Left lobe of liver (tissue), 2 donors: ENCODE results near the gene SDHAF3. TPM values are rescaled to one million over a fixed set of nuclear protein-coding genes. Genes with fewer than 3 reads are reported as not detected.
A peak's percentile ranks its signal among the peaks of the same experiment; 100 is the strongest.
"Not testable (repeated sequence)": the region's sequence is repeated elsewhere in the genome, so short reads cannot be mapped to it uniquely, and the experiment has no call there.

Experiments
- ATAC-seq: fragments of 200-7000 bp; cut with Tn5 transposase; one replicate; pipeline ENCODE4 v1.9.1; 2020; ENCODE audit warnings: mild to moderate bottlenecking, moderate library complexity
- DNase-seq: peaks from one replicate; pipeline ENCODE4 v3.0.0-alpha.2; 2020; ENCODE audit warnings: low spot score
- total RNA-seq: library from RNA; stranded (reverse); gene quantifications from one replicate; pipeline ENCODE4 v1.2.1, GENCODE V29; 2021
- donor health status: DM: no; HTN: no; CAD: no; lungs with moderate emphysema.
- donor health status: DM: no; HTN: yes; CAD: no.

Gene SDHAF3
- total RNA-seq = 14.8 TPM

DNA sequence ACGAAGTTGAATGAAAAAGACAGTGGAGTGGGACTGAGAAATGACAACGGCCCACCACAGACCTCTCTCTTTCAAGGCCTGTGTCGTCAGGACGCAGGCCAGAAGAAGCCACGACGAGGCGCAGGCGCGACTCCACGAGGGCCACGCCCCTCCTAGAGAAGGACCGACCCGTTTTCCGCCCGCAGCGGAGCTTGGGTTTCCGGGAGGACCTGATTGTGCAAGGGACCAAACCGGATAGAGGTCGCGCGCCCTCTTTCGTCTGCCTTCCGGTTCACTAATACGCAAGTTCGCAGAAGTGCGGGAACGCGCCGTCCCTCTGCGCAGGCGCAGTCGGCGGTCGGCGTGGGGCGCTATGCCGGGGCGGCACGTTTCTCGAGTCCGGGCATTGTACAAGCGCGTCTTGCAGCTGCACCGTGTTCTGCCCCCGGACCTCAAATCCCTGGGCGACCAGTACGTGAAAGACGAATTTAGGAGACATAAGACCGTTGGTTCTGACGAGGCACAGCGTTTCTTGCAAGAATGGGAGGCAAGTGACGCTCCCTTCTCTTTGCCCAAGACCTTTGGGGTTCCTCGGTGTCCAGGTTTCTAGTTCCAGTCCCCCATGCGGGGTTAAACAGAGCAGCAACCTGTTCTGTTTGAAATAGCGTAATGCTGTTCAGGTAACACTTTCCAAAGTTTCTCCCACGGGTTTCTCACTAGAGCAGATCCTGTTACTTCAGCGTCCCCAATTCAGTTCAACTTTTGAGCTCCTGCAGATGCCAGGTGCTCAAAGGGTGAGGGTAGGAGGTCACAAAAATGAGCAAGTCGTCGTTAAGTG is at the start of gene SDHAF3:
SDHAF3 (plus strand) TSS at position 327 of the 817 bp plus-strand sequence; CDS start at position 353, 26 bp downstream.
- DNase-seq (peak; percentile 98), ATAC-seq (peak; percentile 97)

- not testable (repeated sequence) for ATAC-seq, DNase-seq
Measured at GRCh38 chr7:97072025-97072424, 45.5 kb upstream of the SDHAF3 start.

DNA sequence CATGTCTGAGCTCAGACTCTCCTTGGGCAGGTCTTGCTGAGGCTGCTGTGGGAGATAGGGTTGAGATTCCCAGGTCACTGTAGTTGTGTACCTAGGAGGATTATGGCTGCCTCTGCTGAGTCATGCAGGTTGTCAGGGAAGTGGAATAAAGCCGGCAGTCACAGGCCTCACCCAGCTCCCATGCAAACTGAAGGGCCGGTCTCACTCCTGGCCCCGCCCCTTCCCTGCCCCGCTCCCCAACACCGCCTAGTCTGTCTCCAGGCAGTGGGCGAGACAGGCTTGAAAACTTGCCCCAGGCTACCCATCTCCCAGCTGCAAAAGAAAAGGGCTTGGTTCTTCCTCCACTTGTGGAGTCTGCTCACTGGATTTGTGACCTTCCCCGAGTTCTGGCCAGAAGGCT is 41.6 kb upstream of the SDHAF3 start:
- no peak for ATAC-seq

GRCh38 chr7:97078023-97078969 is 39.2 kb upstream of the SDHAF3 start:
- DNase-seq (no peak), ATAC-seq (no peak)

More for the DNA sequence above, 41.6 kb upstream of the SDHAF3 start:
- no peak for DNase-seq

DNA sequence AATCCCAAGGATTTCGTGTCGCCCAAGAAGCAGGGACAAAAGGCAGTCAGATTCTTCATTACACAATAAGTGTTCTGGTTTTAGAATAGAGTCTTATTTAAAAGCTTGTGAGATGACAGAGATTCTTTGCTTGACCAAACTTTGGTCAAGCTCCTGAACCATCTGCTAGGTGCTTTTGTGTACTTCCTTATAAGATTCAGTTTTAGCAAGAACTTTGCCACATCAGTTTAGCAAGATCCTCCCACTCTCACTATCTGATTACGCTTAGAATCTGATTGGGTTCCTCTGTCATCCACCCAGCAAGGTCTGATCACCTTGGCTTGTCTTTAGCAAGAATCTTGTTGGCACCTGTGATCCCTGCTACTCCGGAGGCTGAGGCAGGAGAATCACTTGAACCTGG is 38.2 kb upstream of the SDHAF3 start:
- ATAC-seq = no peak
- no peak for DNase-seq

DNA sequence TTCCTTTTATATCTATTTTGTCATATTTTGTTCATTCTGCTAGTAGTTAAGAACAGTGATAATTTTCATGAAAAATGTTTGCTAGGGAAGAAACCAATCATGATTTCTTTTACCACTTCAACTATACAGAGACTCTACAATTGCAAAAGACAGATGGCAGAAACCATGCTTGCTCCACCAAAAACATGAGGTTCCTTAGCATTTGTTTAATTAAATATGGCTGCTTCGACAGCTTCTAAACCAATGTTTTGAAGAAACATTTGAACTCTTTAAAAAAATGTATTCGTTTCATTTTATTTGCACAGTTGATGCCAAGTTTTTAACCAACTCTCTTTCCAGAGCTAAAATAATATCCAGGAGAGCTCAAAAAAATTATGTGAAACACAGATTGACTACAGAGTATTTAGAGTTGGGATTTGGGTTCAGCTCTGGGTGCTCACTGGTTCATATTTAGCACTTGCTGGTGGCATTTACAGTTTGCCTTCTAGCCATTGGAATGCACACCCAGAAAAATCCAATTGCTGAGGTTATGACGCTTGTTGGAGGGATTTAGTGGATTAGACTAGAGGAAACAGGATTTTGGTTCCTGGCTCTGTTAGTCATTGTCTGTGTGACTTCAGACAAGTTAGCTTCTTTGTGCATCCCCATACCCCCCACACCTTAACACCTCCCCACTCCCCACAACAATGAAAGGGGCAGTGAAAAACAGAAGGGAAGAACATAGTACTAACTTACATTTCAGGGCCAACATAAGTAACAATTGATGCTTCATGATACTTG is 35.8 kb upstream of the SDHAF3 start:
- ATAC-seq (no peak), DNase-seq (no peak)

GRCh38 chr7:97088364-97088763 is 29.1 kb upstream of the SDHAF3 start:
- ATAC-seq = no peak
- DNase-seq = no peak

- ATAC-seq (no peak), DNase-seq (no peak)
Measured at GRCh38 chr7:97089771-97090170, 27.7 kb upstream of the SDHAF3 start.

- no peak for ATAC-seq
- no peak for DNase-seq
Measured at GRCh38 chr7:97090761-97091353, 26.6 kb upstream of the SDHAF3 start.

- no peak for DNase-seq
- no peak for ATAC-seq
Measured at GRCh38 chr7:97094284-97094930, 23.1 kb upstream of the SDHAF3 start.

DNA sequence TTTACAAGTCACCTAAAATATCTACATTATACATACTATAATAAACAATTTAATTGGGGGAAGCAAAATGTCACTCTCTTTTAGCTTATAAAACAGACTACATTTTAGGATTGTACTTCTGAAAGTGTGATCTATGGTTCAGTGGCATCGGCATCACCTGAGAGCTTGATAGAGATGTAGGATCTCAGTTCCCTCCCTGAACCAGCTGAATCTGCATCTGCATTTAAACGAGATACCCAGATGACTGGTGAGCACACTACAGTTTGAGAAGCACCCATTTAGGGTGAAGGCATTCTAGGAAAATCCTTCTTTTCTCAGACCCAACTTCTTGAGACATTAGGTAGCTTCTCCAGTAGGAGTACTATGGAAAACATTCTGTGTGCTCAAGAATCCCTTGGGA is 21.5 kb upstream of the SDHAF3 start:
- DNase-seq (no peak), ATAC-seq (no peak)

- DNase-seq = no peak
- no peak for ATAC-seq
Measured at GRCh38 chr7:97096661-97097060, 20.8 kb upstream of the SDHAF3 start.

DNA sequence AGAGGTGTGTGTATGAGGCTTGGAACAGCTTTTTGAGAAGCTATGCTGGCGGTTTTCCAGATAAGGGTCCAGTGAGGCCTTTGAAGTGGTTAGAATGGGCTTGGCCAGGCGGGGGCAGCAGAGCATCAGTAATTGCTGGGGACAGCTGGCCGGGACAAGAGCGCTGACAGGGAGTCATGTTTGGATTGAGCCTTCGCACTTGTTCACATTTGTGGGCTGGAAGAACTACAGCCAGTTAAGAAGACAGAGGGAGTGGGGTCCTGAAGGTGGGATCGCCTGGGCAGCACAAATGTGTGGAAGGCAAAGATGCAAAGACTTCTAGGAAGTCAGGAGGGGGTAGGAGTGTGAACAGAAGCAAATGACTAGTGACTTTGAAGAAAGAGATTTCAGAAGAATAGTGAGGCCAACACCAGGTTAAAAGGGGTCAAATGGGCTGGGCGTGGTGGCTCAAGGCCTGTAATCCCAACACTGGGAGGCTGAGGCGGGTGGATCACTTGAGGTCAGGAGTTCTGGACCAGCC is 12.7 kb upstream of the SDHAF3 start:
- peak; percentile 100 for ATAC-seq
- peak; percentile 89 for DNase-seq

- ATAC-seq = no peak
- no peak for DNase-seq
Measured at GRCh38 chr7:97107192-97107800, 10.2 kb upstream of the SDHAF3 start.

DNA sequence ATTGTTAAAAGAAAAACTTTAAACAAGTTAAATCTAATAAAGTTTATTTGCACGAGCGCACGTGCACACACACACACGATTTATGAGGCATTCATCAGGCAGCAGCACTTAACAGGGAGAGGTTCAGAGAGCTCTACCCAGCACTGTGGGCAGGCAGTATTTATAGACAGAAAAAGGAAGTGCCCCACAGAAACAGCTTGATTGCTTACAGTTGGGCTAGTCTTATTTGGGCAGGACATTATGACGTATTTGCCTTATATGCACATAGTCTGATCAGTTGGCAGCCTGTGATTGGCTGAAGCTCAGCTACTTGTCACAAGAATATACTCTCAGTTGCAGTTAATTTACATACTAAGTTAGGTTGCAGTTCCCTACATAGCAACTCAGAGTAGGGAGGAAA is 1.2 kb upstream of the SDHAF3 start:
- DNase-seq (no peak), ATAC-seq (no peak)

- DNase-seq (no peak), ATAC-seq (no peak)
Measured at GRCh38 chr7:97117035-97117371, 495 bp upstream of the SDHAF3 start.

- ATAC-seq = no peak
- DNase-seq = no peak
Measured at GRCh38 chr7:97118306-97118917, 914 bp downstream of the SDHAF3 start.

DNA sequence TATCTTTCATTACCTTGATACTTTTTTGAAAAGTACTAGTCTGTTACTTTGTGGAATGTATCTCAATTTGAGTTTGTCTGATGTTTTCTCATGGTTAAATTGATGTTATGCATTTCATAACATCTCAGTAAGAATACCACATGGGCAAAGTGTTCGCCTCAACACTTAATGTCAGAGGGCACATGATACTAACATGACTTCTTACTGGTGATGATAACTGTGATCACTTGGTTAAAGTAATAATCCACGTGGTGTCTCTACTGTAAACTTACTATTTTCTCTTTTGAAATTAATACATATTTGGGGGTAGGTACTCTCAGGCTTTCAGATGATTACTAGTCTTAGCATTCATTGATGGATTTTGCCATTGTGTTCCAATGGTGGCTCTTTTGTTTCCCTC is 2.2 kb downstream of the SDHAF3 start:
- ATAC-seq = no peak

More for the DNA sequence above, 2.2 kb downstream of the SDHAF3 start:
- no peak for DNase-seq
